HUES64 (cell line): ENCODE data around the gene ANO6. TPM values are rescaled to one million over a fixed set of nuclear protein-coding genes. Genes with fewer than 3 reads are reported as not detected.
"Not testable (repeated sequence)": the region's sequence is repeated elsewhere in the genome, so short reads cannot be mapped to it uniquely, and the experiment has no call there.

Experiments
- H3K27ac ChIP-seq: 2 replicates; pipeline ENCODE4 v1.7.0; 2013; ENCODE audit warnings: low read depth, low read length, inconsistent platforms
- H3K27me3 ChIP-seq: 2 replicates; pipeline ENCODE4 v1.6.1; 2013; ENCODE audit warnings: mild to moderate bottlenecking, low read length; ENCODE audit not compliant: insufficient read depth
- H3K36me3 ChIP-seq: 2 replicates; pipeline ENCODE4 v1.6.1; 2013; ENCODE audit warnings: mild to moderate bottlenecking, low read length; ENCODE audit not compliant: insufficient read depth
- H3K4me1 ChIP-seq: 2 replicates; pipeline ENCODE4 v1.6.1; 2013; ENCODE audit warnings: mild to moderate bottlenecking, low read length, moderate library complexity; ENCODE audit not compliant: insufficient read depth
- H3K4me3 ChIP-seq: 2 replicates; pipeline ENCODE4 v1.5.1; 2013; ENCODE audit warnings: mild to moderate bottlenecking, low read length, moderate library complexity
- H3K9ac ChIP-seq: 2 replicates; pipeline ENCODE4 v1.6.1; 2013; ENCODE audit warnings: mild to moderate bottlenecking, low read depth, low read length
- H3K9me3 ChIP-seq: 2 replicates; pipeline ENCODE4 v1.6.1; 2013; ENCODE audit warnings: low read depth, low read length; ENCODE audit not compliant: insufficient read depth
- WGBS: fragments of 150-250, 120-280 bp; methylation state at CpG from one replicate; pipeline ENCODE4 v1.1.7; 2013; ENCODE audit warnings: missing lambda C conversion rate; 5-methylcytosine and 5-hydroxymethylcytosine counted together
- polyA plus RNA-seq, 2 experiments: library from polyadenylated mRNA; stranded (reverse); fragments of 50-300 nt; gene quantifications; one replicate each; pipeline ENCODE4 v1.2.3, GENCODE V29; 2013

ANO6 gene, protein sequence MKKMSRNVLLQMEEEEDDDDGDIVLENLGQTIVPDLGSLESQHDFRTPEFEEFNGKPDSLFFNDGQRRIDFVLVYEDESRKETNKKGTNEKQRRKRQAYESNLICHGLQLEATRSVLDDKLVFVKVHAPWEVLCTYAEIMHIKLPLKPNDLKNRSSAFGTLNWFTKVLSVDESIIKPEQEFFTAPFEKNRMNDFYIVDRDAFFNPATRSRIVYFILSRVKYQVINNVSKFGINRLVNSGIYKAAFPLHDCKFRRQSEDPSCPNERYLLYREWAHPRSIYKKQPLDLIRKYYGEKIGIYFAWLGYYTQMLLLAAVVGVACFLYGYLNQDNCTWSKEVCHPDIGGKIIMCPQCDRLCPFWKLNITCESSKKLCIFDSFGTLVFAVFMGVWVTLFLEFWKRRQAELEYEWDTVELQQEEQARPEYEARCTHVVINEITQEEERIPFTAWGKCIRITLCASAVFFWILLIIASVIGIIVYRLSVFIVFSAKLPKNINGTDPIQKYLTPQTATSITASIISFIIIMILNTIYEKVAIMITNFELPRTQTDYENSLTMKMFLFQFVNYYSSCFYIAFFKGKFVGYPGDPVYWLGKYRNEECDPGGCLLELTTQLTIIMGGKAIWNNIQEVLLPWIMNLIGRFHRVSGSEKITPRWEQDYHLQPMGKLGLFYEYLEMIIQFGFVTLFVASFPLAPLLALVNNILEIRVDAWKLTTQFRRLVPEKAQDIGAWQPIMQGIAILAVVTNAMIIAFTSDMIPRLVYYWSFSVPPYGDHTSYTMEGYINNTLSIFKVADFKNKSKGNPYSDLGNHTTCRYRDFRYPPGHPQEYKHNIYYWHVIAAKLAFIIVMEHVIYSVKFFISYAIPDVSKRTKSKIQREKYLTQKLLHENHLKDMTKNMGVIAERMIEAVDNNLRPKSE
- polyA plus RNA-seq (2013, experiment 1 of 2) = 23.0 TPM
- 25.8 TPM for polyA plus RNA-seq (2013, experiment 2 of 2)

GRCh38 chr12:45215419-45216229, at the start of gene ANO6:
TSS of gene ANO6 (plus strand) at chr12:45216095. CDS start at chr12:45216322, 227 bp downstream.
- WGBS = under 1% methylated on average over 62 of the region's 62 CpGs

GRCh38 chr12:45168976-45169375, 46.9 kb upstream of the ANO6 start:
- Histone ChIP-seq H3K27me3 (no peaks in the 10 kb centered on the region; the same call in 1 of the 2 replicates), H3K27ac (no peak overlapping the region), H3K36me3 (no peaks in the 10 kb centered on the region), H3K4me3 (no peak overlapping the region), H3K9ac (no peak overlapping the region), H3K9me3 (no peaks in the 10 kb centered on the region), H3K4me1 (no peaks in the 10 kb centered on the region)
- WGBS = 66% methylated on average over 2 of the region's 2 CpGs

More at GRCh38 chr12:45215419-45216229, at the start of gene ANO6:
- Histone ChIP-seq H3K27me3 (no peaks in the 10 kb centered on the region), H3K9me3 (no peaks in the 10 kb centered on the region), H3K9ac (peak within 1 kb of the TSS; percentile 96), H3K27ac (peak within 1 kb of the TSS; percentile 83), H3K4me1 (peaks cover 35% of the 10 kb centered on the region), H3K36me3 (no peaks in the 10 kb centered on the region), H3K4me3 (peak within 1 kb of the TSS; percentile 95)

GRCh38 chr12:45170456-45171042, 45.3 kb upstream of the ANO6 start:
- 60% methylated on average over 3 of the region's 3 CpGs for WGBS
- Histone ChIP-seq H3K9ac (no peak overlapping the region), H3K27me3 (no peaks in the 10 kb centered on the region), H3K9me3 (peaks cover 4% of the 10 kb centered on the region), H3K36me3 (peaks cover 6% of the 10 kb centered on the region), H3K27ac (no peak overlapping the region), H3K4me1 (no peaks in the 10 kb centered on the region), H3K4me3 (no peak overlapping the region)

- 85% methylated on average over 8 of the region's 10 CpGs for WGBS
- H3K9ac ChIP-seq, H3K27me3 ChIP-seq, H3K4me1 ChIP-seq, H3K27ac ChIP-seq, H3K4me3 ChIP-seq: not testable (repeated sequence)
- Histone ChIP-seq H3K9me3 (peaks cover 31% of the 10 kb centered on the region), H3K36me3 (peaks cover 15% of the 10 kb centered on the region)
These were observed 42.6 kb upstream of the ANO6 start for GRCh38 chr12:45173293-45173692.

- Histone ChIP-seq H3K27ac (no peak overlapping the region), H3K4me1 (no peaks in the 10 kb centered on the region), H3K9ac (no peak overlapping the region), H3K36me3 (peaks cover 15% of the 10 kb centered on the region), H3K9me3 (peaks cover 40% of the 10 kb centered on the region), H3K4me3 (no peak overlapping the region), H3K27me3 (no peaks in the 10 kb centered on the region)
- WGBS = 97% methylated on average over 14 of the region's 14 CpGs
These were observed 41.3 kb upstream of the ANO6 start for GRCh38 chr12:45174595-45174994.

GRCh38 chr12:45178771-45179170, 37.1 kb upstream of the ANO6 start:
- Histone ChIP-seq H3K27me3 (no peaks in the 10 kb centered on the region), H3K4me3 (no peak overlapping the region), H3K27ac (no peak overlapping the region), H3K9ac (no peak overlapping the region), H3K36me3 (peaks cover 15% of the 10 kb centered on the region), H3K9me3 (peaks cover 45% of the 10 kb centered on the region), H3K4me1 (no peaks in the 10 kb centered on the region)

- Histone ChIP-seq H3K9ac (no peak overlapping the region), H3K36me3 (0 out of 2 replicates have a peak, but pooled peaks cover under 1% of the 10 kb centered on the region), H3K9me3 (peaks cover 22% of the 10 kb centered on the region; the same call in 1 of the 2 replicates), H3K4me1 (no peaks in the 10 kb centered on the region), H3K27ac (no peak overlapping the region), H3K4me3 (no peak overlapping the region), H3K27me3 (no peaks in the 10 kb centered on the region)
These were observed 33.4 kb upstream of the ANO6 start for GRCh38 chr12:45182511-45182910.

DNA sequence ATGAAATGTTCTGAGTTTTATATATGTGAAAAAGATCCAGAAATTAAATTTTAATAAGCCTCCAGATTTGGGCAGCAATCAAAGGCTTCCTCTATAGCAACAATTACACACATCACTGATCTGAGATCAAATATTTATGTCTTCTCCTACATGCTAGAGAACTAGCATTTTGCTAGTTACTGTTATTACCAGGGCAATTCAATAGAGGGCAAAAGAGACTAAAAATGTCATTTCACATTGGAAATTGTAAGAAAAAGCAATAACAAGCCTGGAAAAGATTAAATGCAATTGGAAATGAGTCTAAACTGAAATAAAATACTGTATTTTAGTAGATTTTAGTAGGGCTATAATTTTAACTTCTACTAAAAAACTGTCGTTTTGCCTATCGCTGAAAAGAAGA, 32.6 kb upstream of the ANO6 start:
- Histone ChIP-seq H3K27me3 (no peaks in the 10 kb centered on the region), H3K4me3 (no peak overlapping the region), H3K9me3 (peaks cover 14% of the 10 kb centered on the region; the same call in 1 of the 2 replicates), H3K4me1 (no peaks in the 10 kb centered on the region), H3K9ac (no peak overlapping the region), H3K27ac (no peak overlapping the region), H3K36me3 (no peaks in the 10 kb centered on the region)
- WGBS = 100% methylated on average over 2 of the region's 2 CpGs

DNA sequence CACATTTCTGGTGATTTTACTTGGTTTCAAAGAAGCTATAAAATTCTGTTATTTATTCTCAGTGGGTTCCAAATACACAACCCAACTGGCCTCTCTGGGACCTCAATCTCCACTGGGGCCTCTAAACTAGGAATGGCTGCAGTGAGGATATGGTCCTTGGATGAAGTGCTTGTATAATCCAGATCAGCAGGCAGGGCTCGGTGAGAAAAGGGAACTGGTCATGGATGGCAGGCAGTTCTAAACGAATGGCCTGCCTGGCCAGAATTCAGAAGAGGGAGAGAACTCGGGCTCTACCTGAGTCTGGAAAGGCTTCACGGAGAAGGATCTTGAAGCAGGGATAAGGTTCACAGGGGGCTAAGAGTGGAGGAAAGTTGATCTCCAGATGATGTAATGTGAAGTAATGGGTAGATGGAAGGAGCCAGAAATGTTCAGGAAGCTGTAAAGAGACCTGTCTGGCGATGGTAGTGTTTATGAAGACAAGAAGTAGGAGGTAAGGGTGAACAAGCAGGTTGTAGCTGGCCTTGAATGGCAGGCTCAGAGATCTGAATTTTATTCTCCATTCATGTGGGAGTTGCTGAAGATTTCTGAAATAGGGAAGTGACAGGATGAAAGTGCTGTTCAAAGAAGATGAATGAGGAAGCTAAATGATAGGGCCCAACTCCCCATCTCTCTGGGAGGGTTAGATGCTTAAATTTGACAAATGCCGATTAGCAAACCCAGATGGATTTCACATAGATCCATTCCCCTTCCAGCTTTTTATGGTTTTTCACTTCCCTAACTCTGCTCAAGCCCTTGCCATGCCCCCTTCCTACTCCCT, 31.5 kb upstream of the ANO6 start:
- no peak overlapping the region for H3K27ac ChIP-seq
- 91% methylated on average over 6 of the region's 6 CpGs for WGBS
- no peak overlapping the region for H3K4me3 ChIP-seq
- H3K4me1 ChIP-seq = no peaks in the 10 kb centered on the region
- H3K36me3 ChIP-seq = no peaks in the 10 kb centered on the region
- H3K9ac ChIP-seq = no peak overlapping the region
- peaks cover 5% of the 10 kb centered on the region; the same call in 1 of the 2 replicates for H3K9me3 ChIP-seq
- H3K27me3 ChIP-seq = no peaks in the 10 kb centered on the region

DNA sequence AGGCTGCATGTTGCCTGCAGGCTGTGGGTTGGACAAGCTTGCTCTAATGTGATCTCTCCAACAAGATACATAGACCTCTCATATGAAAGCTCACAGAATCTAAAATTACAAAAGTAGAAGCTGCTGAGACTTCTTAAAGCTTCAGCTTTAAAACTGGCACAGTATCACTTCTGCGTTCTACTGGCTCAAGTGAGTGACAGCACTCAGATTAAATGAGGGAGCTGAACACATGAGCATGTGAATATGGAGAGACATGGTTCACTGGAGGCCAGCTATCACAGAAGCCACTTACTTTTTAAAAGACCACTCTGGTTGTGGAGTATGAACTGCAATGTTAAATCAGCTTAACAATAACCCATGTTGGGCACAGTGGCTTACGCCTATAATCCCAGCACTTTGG, 29.1 kb upstream of the ANO6 start:
- WGBS = 97% methylated on average over 2 of the region's 2 CpGs
- Histone ChIP-seq H3K9ac (no peak overlapping the region), H3K4me1 (no peaks in the 10 kb centered on the region), H3K9me3 (no peaks in the 10 kb centered on the region), H3K4me3 (no peak overlapping the region), H3K27me3 (no peaks in the 10 kb centered on the region), H3K27ac (no peak overlapping the region), H3K36me3 (peaks cover 5% of the 10 kb centered on the region; the same call in 1 of the 2 replicates)
